ENCODE data around the gene GALNT18. TPM values are rescaled to one million over a fixed set of nuclear protein-coding genes. Genes with fewer than 3 reads are reported as not detected.

The GALNT18 gene
- total and polyA plus RNA-seq, 9 donors, result 3.0 to 13.2 (median 7.7) TPM

DNA sequence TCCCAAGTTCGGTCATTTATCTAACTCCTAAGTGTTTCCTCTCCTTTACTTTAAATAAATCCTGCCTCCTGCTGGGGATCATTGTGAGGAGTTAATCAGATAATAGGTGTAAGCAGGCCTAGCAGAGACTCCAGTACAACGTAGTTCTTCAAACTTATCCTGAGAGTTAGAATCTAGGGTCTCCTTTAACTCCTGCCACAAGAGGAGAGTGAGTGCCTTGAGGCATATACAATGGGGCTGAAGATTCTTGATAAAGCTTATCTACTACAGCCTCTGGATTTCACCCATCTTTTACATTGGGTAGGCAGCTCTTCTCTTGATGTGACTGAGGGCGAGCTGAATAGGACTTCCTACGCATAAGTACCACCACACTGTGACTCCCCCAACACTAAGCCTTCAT, 3.1 kb upstream of the GALNT18 start:
- Histone ChIP-seq H3K4me1 (ENCODE audit: insufficient read depth) (peaks cover 13% of the 10 kb centered on the region), H3K27me3 (no peaks in the 10 kb centered on the region), H3K36me3 (no peaks in the 10 kb centered on the region), H3K4me3 (no peak overlapping the region), H3K9me3 (no peaks in the 10 kb centered on the region), H3K27ac (no peak overlapping the region)
- no peak for DNase-seq
- TF ChIP-seq EP300 (IDR thresholded peaks at IDR 0.05) (no peak), POLR2A (IDR thresholded peaks at IDR 0.05) (no peak)
- TF ChIP-seq, protein P1, sequence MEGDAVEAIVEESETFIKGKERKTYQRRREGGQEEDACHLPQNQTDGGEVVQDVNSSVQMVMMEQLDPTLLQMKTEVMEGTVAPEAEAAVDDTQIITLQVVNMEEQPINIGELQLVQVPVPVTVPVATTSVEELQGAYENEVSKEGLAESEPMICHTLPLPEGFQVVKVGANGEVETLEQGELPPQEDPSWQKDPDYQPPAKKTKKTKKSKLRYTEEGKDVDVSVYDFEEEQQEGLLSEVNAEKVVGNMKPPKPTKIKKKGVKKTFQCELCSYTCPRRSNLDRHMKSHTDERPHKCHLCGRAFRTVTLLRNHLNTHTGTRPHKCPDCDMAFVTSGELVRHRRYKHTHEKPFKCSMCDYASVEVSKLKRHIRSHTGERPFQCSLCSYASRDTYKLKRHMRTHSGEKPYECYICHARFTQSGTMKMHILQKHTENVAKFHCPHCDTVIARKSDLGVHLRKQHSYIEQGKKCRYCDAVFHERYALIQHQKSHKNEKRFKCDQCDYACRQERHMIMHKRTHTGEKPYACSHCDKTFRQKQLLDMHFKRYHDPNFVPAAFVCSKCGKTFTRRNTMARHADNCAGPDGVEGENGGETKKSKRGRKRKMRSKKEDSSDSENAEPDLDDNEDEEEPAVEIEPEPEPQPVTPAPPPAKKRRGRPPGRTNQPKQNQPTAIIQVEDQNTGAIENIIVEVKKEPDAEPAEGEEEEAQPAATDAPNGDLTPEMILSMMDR (IDR thresholded peaks at IDR 0.05), result no peak
- intact Hi-C loops (cut with DNase I), result no loop called here
- 95% methylated on average over 4 of the region's 4 CpGs for WGBS, 3 donors

DNA sequence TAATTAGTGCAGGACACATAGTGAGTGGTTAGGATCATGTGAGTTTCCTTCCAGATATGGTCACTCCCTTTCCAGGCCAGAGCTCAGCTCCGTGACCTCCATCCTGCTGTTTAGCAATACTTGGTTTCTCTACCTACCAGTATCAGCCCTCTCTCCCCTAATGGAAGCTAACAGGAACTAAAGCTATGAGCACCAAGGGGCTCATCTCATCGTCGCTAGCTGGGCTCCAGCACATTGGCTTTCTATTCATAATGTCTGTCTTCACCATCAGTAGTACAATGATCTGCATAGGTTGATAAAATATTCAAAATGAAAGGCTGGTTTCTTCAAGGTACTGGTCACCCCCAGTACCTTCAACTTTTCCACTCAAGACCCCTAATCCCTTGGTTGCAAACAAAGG, 2.4 kb upstream of the GALNT18 start:
- TF ChIP-seq, protein P1 (IDR thresholded peaks at IDR 0.05), result no peak
- TF ChIP-seq EP300 (IDR thresholded peaks at IDR 0.05) (no peak), POLR2A (IDR thresholded peaks at IDR 0.05) (no peak)
- 86 to 93% (median 92%) methylated on average over 3 of the region's 3 CpGs for WGBS, 3 donors
- DNase-seq, result no peak
- Histone ChIP-seq H3K27ac (no peak overlapping the region), H3K27me3 (no peaks in the 10 kb centered on the region), H3K4me1 (ENCODE audit: insufficient read depth) (peaks cover 13% of the 10 kb centered on the region), H3K9me3 (no peaks in the 10 kb centered on the region), H3K36me3 (no peaks in the 10 kb centered on the region), H3K4me3 (no peak overlapping the region)
- intact Hi-C loops (cut with DNase I), result no loop called here

- no peak overlapping the region for H3K27ac ChIP-seq
- H3K4me1 ChIP-seq (ENCODE audit: insufficient read depth), result peaks cover 13% of the 10 kb centered on the region
- no peak for TF ChIP-seq EP300 (IDR thresholded peaks at IDR 0.05)
- TF ChIP-seq POLR2A (IDR thresholded peaks at IDR 0.05), result no peak
- TF ChIP-seq, protein P1 (IDR thresholded peaks at IDR 0.05), result no peak
- DNase-seq, result no peak
- H3K9me3 ChIP-seq, result no peaks in the 10 kb centered on the region
- WGBS, 3 donors, result 44 to 50% (median 46%) methylated on average over 5 of the region's 5 CpGs
- H3K27me3 ChIP-seq, result no peaks in the 10 kb centered on the region
- H3K4me3 ChIP-seq, result no peak overlapping the region
- intact Hi-C loops (cut with DNase I), result no loop called here
- H3K36me3 ChIP-seq, result no peaks in the 10 kb centered on the region
These were observed 967 bp upstream of the GALNT18 start for GRCh38 chr11:11622772-11623171.

- no peak for DNase-seq
- TF ChIP-seq POLR2A (IDR thresholded peaks at IDR 0.05) (no peak), EP300 (IDR thresholded peaks at IDR 0.05) (no peak)
- TF ChIP-seq, protein P1 (IDR thresholded peaks at IDR 0.05), result no peak
- H3K9me3 ChIP-seq, result no peaks in the 10 kb centered on the region
- no peaks in the 10 kb centered on the region for H3K36me3 ChIP-seq
- intact Hi-C loops (cut with DNase I), result no loop called here
- no peaks in the 10 kb centered on the region for H3K27me3 ChIP-seq
- H3K4me1 ChIP-seq (ENCODE audit: insufficient read depth), result peaks cover 13% of the 10 kb centered on the region
- 13 to 18% (median 14%) methylated on average over 12 of the region's 12 CpGs for WGBS, 3 donors
- peak overlapping the region; percentile 4 for H3K4me3 ChIP-seq
- H3K27ac ChIP-seq, result no peak overlapping the region
These were observed 518 bp upstream of the GALNT18 start for GRCh38 chr11:11622340-11622706.

Measured in ovary (tissue), 9 donors.